ENCODE measurements around the gene TMEM53.

The TMEM53 gene

DNA sequence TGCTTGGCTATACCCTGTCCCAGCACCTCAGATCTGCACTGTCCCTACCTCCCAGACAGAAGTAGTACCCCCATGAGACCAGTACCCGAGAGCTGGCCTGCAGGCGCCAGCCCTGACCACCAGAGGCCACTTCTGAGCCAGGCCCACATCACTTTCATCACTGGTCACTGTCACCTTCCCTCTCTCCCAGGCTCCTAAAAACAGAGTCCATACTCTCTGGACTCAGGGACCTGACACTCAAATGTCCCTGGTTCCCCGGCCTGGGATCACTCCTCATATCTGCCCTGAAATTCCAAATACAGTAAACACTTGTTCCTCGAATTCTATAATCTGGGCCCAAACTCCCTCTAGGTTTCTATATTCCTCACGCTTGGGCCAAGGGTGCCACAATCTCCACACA, 18.7 kb downstream of the TMEM53 start:
- H3K27me3 ChIP-seq (ENCODE audit: low read length): no peaks in the 10 kb centered on the region
- H3F3A ChIP-seq (ENCODE audit: insufficient read depth): 0 out of 2 replicates have a peak, but pooled peaks cover 8% of the 10 kb centered on the region
- no peak overlapping the region for H3K27ac ChIP-seq (ENCODE audit: low read depth, low read length)
- H3K9me3 ChIP-seq (ENCODE audit: insufficient read depth, low read length): no peaks in the 10 kb centered on the region
- no peak for TF ChIP-seq EZH2phosphoT487 (conservative IDR thresholded peaks at IDR 0.05; ENCODE audit: low read length)
- TF ChIP-seq, protein P1, sequence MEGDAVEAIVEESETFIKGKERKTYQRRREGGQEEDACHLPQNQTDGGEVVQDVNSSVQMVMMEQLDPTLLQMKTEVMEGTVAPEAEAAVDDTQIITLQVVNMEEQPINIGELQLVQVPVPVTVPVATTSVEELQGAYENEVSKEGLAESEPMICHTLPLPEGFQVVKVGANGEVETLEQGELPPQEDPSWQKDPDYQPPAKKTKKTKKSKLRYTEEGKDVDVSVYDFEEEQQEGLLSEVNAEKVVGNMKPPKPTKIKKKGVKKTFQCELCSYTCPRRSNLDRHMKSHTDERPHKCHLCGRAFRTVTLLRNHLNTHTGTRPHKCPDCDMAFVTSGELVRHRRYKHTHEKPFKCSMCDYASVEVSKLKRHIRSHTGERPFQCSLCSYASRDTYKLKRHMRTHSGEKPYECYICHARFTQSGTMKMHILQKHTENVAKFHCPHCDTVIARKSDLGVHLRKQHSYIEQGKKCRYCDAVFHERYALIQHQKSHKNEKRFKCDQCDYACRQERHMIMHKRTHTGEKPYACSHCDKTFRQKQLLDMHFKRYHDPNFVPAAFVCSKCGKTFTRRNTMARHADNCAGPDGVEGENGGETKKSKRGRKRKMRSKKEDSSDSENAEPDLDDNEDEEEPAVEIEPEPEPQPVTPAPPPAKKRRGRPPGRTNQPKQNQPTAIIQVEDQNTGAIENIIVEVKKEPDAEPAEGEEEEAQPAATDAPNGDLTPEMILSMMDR (IDR thresholded peaks at IDR 0.05; ENCODE audit: insufficient read depth, low read length, poor library complexity, severe bottlenecking): peak; percentile 48
- no peaks in the 10 kb centered on the region for H3K9me2 ChIP-seq (replicated peaks; ENCODE audit: insufficient read depth, low read length)
- no peaks in the 10 kb centered on the region for H3K79me2 ChIP-seq (ENCODE audit: insufficient read depth, low read length)
- H2AFZ ChIP-seq (ENCODE audit: low read depth, low read length, severe bottlenecking): no peak overlapping the region
- H3K36me3 ChIP-seq (ENCODE audit: low read length): no peaks in the 10 kb centered on the region
- H4K20me1 ChIP-seq (ENCODE audit: low read depth, low read length): no peaks in the 10 kb centered on the region
- no peak overlapping the region for H3K4me3 ChIP-seq (ENCODE audit: insufficient read depth, low read length, poor library complexity, severe bottlenecking)
- no peak overlapping the region for H3K9ac ChIP-seq (ENCODE audit: low read length)
- H3K4me2 ChIP-seq (ENCODE audit: low read depth, low read length, poor library complexity, severe bottlenecking): no peak overlapping the region

DNA sequence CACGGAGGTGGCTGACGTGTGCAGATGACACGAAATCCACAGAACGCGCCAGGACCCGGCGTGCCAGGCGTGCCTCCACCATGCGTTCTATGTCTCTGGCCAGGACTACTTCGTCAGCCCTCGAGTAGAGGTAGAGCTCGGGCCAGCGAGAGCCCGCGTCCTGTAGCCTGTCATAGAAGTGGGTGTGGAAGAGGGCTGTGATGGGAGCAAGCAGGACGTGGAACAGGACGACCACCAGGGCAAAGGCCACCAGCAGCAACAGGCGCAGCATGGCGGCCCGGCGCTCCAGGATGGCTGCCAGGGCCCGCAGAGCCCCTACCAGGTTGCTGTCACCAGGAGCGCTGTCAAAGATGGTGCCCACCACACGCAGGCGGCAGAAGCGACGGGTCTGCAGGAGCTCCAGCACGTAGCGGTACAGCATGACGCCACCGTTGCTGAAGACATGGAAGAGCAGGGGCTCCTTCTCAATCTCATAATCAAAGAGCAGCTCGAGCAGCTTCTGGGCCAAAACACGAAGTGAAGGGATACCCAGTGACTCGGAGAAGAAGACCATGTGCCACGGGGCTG, 19.6 kb downstream of the TMEM53 start:
- TF ChIP-seq, protein P1 (IDR thresholded peaks at IDR 0.05; ENCODE audit: insufficient read depth, low read length, poor library complexity, severe bottlenecking): no peak
- TF ChIP-seq EZH2phosphoT487 (conservative IDR thresholded peaks at IDR 0.05; ENCODE audit: low read length): no peak
- H3K9ac ChIP-seq (ENCODE audit: low read length): no peak overlapping the region
- no peak overlapping the region for H3K4me2 ChIP-seq (ENCODE audit: low read depth, low read length, poor library complexity, severe bottlenecking)
- H3K36me3 ChIP-seq (ENCODE audit: low read length): no peaks in the 10 kb centered on the region
- H3K27ac ChIP-seq (ENCODE audit: low read depth, low read length): no peak overlapping the region
- H4K20me1 ChIP-seq (ENCODE audit: low read depth, low read length): no peaks in the 10 kb centered on the region
- H3F3A ChIP-seq (ENCODE audit: insufficient read depth): 0 out of 2 replicates have a peak, but pooled peaks cover 8% of the 10 kb centered on the region
- H3K9me2 ChIP-seq (replicated peaks; ENCODE audit: insufficient read depth, low read length): no peaks in the 10 kb centered on the region
- H2AFZ ChIP-seq (ENCODE audit: low read depth, low read length, severe bottlenecking): no peak overlapping the region
- no peak overlapping the region for H3K4me3 ChIP-seq (ENCODE audit: insufficient read depth, low read length, poor library complexity, severe bottlenecking)
- H3K79me2 ChIP-seq (ENCODE audit: insufficient read depth, low read length): no peaks in the 10 kb centered on the region
- H3K9me3 ChIP-seq (ENCODE audit: insufficient read depth, low read length): no peaks in the 10 kb centered on the region
- no peaks in the 10 kb centered on the region for H3K27me3 ChIP-seq (ENCODE audit: low read length)

DNA sequence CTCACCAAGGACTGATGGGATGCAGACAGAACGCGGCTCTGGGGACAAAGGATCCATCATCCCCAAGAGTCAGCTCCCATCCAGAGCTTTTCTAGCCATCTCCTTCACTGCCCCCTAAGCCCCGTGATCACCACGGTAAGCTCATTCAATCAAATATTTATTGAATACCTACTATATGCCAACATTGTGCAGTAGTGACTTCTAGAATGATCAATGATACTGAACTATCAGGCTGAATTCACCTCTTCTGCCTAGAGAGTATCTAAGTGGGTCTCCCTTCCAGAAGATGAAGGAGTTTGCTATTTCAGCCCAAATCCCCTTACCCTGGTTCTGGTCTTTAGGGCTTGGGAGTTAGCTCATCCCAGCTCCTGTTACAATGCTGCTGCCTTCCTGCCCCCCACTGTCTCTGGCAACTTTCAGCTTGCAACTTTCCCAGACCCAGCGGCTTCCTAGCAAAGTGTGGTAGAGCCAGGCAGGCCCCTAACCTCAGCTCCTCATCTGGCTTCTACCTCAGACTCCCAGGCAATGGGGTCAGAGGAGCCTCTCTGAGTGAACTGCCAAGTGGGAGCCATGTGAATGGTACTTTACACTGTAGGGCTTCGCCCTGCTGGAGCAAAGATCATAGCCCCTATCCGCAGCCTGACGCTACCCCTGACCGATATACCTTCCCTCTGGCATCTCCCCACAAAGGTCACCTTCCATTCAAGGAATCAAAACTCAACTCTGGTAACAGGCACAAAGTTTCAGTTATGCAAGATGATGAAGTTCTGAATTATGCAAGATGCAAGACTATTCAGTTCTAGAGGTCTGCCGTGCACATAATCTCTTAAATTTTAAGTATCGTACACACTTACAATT, 20.9 kb downstream of the TMEM53 start:
- H3K27ac ChIP-seq (ENCODE audit: low read depth, low read length): no peak overlapping the region
- H3K79me2 ChIP-seq (ENCODE audit: insufficient read depth, low read length): no peaks in the 10 kb centered on the region
- H3K4me3 ChIP-seq (ENCODE audit: insufficient read depth, low read length, poor library complexity, severe bottlenecking): no peak overlapping the region
- H3F3A ChIP-seq (ENCODE audit: insufficient read depth): 0 out of 2 replicates have a peak, but pooled peaks cover 8% of the 10 kb centered on the region
- H2AFZ ChIP-seq (ENCODE audit: low read depth, low read length, severe bottlenecking): no peak overlapping the region
- H3K9me3 ChIP-seq (ENCODE audit: insufficient read depth, low read length): no peaks in the 10 kb centered on the region
- H4K20me1 ChIP-seq (ENCODE audit: low read depth, low read length): no peaks in the 10 kb centered on the region
- H3K4me2 ChIP-seq (ENCODE audit: low read depth, low read length, poor library complexity, severe bottlenecking): no peak overlapping the region
- no peaks in the 10 kb centered on the region for H3K9me2 ChIP-seq (replicated peaks; ENCODE audit: insufficient read depth, low read length)
- no peak for TF ChIP-seq EZH2phosphoT487 (conservative IDR thresholded peaks at IDR 0.05; ENCODE audit: low read length)
- TF ChIP-seq, protein P1 (IDR thresholded peaks at IDR 0.05; ENCODE audit: insufficient read depth, low read length, poor library complexity, severe bottlenecking): no peak
- H3K9ac ChIP-seq (ENCODE audit: low read length): no peak overlapping the region
- H3K36me3 ChIP-seq (ENCODE audit: low read length): no peaks in the 10 kb centered on the region
- H3K27me3 ChIP-seq (ENCODE audit: low read length): no peaks in the 10 kb centered on the region

Measured in SU-DHL-6 (cell line).